IPS-15b (cell line): ENCODE data around the gene PLA2G2F.

Source experiments
- H3K27me3 ChIP-seq: one replicate; pipeline ENCODE4 v1.6.1; 2013; ENCODE audit warnings: low read length; ENCODE audit not compliant: control insufficient read depth, insufficient read depth
- H3K36me3 ChIP-seq: one replicate; pipeline ENCODE4 v1.6.1; 2013; ENCODE audit warnings: low read length; ENCODE audit not compliant: control insufficient read depth, insufficient read depth
- H3K4me1 ChIP-seq: one replicate; pipeline ENCODE4 v1.6.1; 2013; ENCODE audit warnings: mild to moderate bottlenecking, low read length; ENCODE audit not compliant: control insufficient read depth, insufficient read depth
- H3K4me3 ChIP-seq: one replicate; pipeline ENCODE4 v1.5.1; 2013; ENCODE audit warnings: low read depth, low read length
- H3K9ac ChIP-seq: one replicate; pipeline ENCODE4 v1.6.1; 2013; ENCODE audit warnings: low read depth, mild to moderate bottlenecking, low read length
- H3K9me3 ChIP-seq: one replicate; pipeline ENCODE4 v1.6.1; 2013; ENCODE audit warnings: mild to moderate bottlenecking, low read length; ENCODE audit not compliant: control insufficient read depth, insufficient read depth

PLA2G2F gene

GRCh38 chr1:20189664-20190063 is 50.5 kb downstream of the PLA2G2F start:
- peaks cover 29% of the 10 kb centered on the region for H3K27me3 ChIP-seq
- peaks cover 2% of the 10 kb centered on the region for H3K4me1 ChIP-seq
- H3K9ac ChIP-seq, result no peak overlapping the region

GRCh38 chr1:20190256-20191160 is 51.4 kb downstream of the PLA2G2F start:
- H3K36me3 ChIP-seq, result no peaks in the 10 kb centered on the region
- peaks cover 6% of the 10 kb centered on the region for H3K4me1 ChIP-seq
- no peak overlapping the region for H3K4me3 ChIP-seq
- H3K9me3 ChIP-seq, result no peaks in the 10 kb centered on the region
- H3K9ac ChIP-seq, result no peak overlapping the region
- peaks cover 23% of the 10 kb centered on the region for H3K27me3 ChIP-seq

More at GRCh38 chr1:20189664-20190063, 50.5 kb downstream of the PLA2G2F start:
- H3K9me3 ChIP-seq, result no peaks in the 10 kb centered on the region
- H3K4me3 ChIP-seq, result no peak overlapping the region
- H3K36me3 ChIP-seq, result no peaks in the 10 kb centered on the region

GRCh38 chr1:20191266-20191825 is 52.2 kb downstream of the PLA2G2F start:
- H3K4me1 ChIP-seq, result peaks cover 6% of the 10 kb centered on the region
- H3K9me3 ChIP-seq, result no peaks in the 10 kb centered on the region
- no peak overlapping the region for H3K4me3 ChIP-seq
- peaks cover 21% of the 10 kb centered on the region for H3K27me3 ChIP-seq
- H3K36me3 ChIP-seq, result no peaks in the 10 kb centered on the region
- H3K9ac ChIP-seq, result no peak overlapping the region

GRCh38 chr1:20192364-20192763 is 53.2 kb downstream of the PLA2G2F start:
- Histone ChIP-seq H3K4me3 (no peak overlapping the region), H3K9me3 (no peaks in the 10 kb centered on the region), H3K4me1 (peaks cover 6% of the 10 kb centered on the region), H3K27me3 (peaks cover 18% of the 10 kb centered on the region), H3K36me3 (no peaks in the 10 kb centered on the region), H3K9ac (no peak overlapping the region)

- peaks cover 17% of the 10 kb centered on the region for H3K27me3 ChIP-seq
- no peaks in the 10 kb centered on the region for H3K9me3 ChIP-seq
- H3K4me1 ChIP-seq, result peaks cover 6% of the 10 kb centered on the region
- H3K4me3 ChIP-seq, result no peak overlapping the region
- no peaks in the 10 kb centered on the region for H3K36me3 ChIP-seq
- H3K9ac ChIP-seq, result no peak overlapping the region
Observed at GRCh38 chr1:20192871-20193411, 53.8 kb downstream of the PLA2G2F start.

GRCh38 chr1:20194224-20194623 is 55.1 kb downstream of the PLA2G2F start:
- peaks cover 6% of the 10 kb centered on the region for H3K4me1 ChIP-seq
- peaks cover 7% of the 10 kb centered on the region for H3K27me3 ChIP-seq
- H3K9me3 ChIP-seq, result no peaks in the 10 kb centered on the region
- no peak overlapping the region for H3K9ac ChIP-seq
- H3K36me3 ChIP-seq, result no peaks in the 10 kb centered on the region
- H3K4me3 ChIP-seq, result no peak overlapping the region

GRCh38 chr1:20194757-20195461 is 55.8 kb downstream of the PLA2G2F start:
- Histone ChIP-seq H3K4me3 (no peak overlapping the region), H3K36me3 (no peaks in the 10 kb centered on the region), H3K27me3 (peaks cover 8% of the 10 kb centered on the region), H3K4me1 (peaks cover 6% of the 10 kb centered on the region), H3K9ac (no peak overlapping the region), H3K9me3 (no peaks in the 10 kb centered on the region)

GRCh38 chr1:20195462-20195780 is 56.3 kb downstream of the PLA2G2F start:
- no peaks in the 10 kb centered on the region for H3K36me3 ChIP-seq
- H3K27me3 ChIP-seq, result peaks cover 8% of the 10 kb centered on the region
- H3K9ac ChIP-seq, result no peak overlapping the region
- no peaks in the 10 kb centered on the region for H3K9me3 ChIP-seq
- no peak overlapping the region for H3K4me3 ChIP-seq
- H3K4me1 ChIP-seq, result peaks cover 6% of the 10 kb centered on the region

- Histone ChIP-seq H3K9ac (no peak overlapping the region), H3K9me3 (no peaks in the 10 kb centered on the region), H3K27me3 (peaks cover 4% of the 10 kb centered on the region), H3K4me3 (no peak overlapping the region), H3K36me3 (no peaks in the 10 kb centered on the region), H3K4me1 (peaks cover 6% of the 10 kb centered on the region)
Observed at GRCh38 chr1:20197329-20197791, 58.2 kb downstream of the PLA2G2F start.

- Histone ChIP-seq H3K9me3 (no peaks in the 10 kb centered on the region), H3K9ac (no peak overlapping the region), H3K36me3 (no peaks in the 10 kb centered on the region), H3K4me1 (peaks cover 6% of the 10 kb centered on the region), H3K27me3 (peaks cover 2% of the 10 kb centered on the region), H3K4me3 (no peak overlapping the region)
Observed at GRCh38 chr1:20198296-20198695, 59.2 kb downstream of the PLA2G2F start.

- Histone ChIP-seq H3K4me1 (peaks cover 6% of the 10 kb centered on the region), H3K27me3 (peaks cover 2% of the 10 kb centered on the region)
Observed at GRCh38 chr1:20198918-20199317, 59.8 kb downstream of the PLA2G2F start.

More at GRCh38 chr1:20198918-20199317, 59.8 kb downstream of the PLA2G2F start:
- no peak overlapping the region for H3K9ac ChIP-seq
- H3K4me3 ChIP-seq, result no peak overlapping the region
- H3K36me3 ChIP-seq, result no peaks in the 10 kb centered on the region
- no peaks in the 10 kb centered on the region for H3K9me3 ChIP-seq
